ENCODE measurements around the gene ERBB4.

Gene ERBB4

GRCh38 chr2:211982162-211982561, 556.4 kb downstream of the ERBB4 start:
- no peak for DNase-seq

- DNase-seq: no peak
Observed at GRCh38 chr2:211981451-211981850, 557.2 kb downstream of the ERBB4 start.

- DNase-seq: no peak
Observed at GRCh38 chr2:211976076-211976475, 562.5 kb downstream of the ERBB4 start.

GRCh38 chr2:211967234-211967633, 571.4 kb downstream of the ERBB4 start:
- DNase-seq: no peak

GRCh38 chr2:211963969-211964368, 574.6 kb downstream of the ERBB4 start:
- DNase-seq: no peak

- no peak for DNase-seq
Observed at GRCh38 chr2:211957799-211958198, 580.8 kb downstream of the ERBB4 start.

GRCh38 chr2:211955648-211956047, 583.0 kb downstream of the ERBB4 start:
- no peak for DNase-seq

GRCh38 chr2:211948932-211949331, 589.7 kb downstream of the ERBB4 start:
- no peak for DNase-seq

GRCh38 chr2:211946960-211947359, 591.6 kb downstream of the ERBB4 start:
- DNase-seq: no peak

GRCh38 chr2:211944572-211944971, 594.0 kb downstream of the ERBB4 start:
- DNase-seq: no peak

- no peak for DNase-seq
Observed at GRCh38 chr2:211942153-211942552, 596.4 kb downstream of the ERBB4 start.

- no peak for DNase-seq
Observed at GRCh38 chr2:211941216-211941747, 597.3 kb downstream of the ERBB4 start.

GRCh38 chr2:211939177-211939576, 599.4 kb downstream of the ERBB4 start:
- no peak for DNase-seq

GRCh38 chr2:211934811-211935210, 603.8 kb downstream of the ERBB4 start:
- no peak for DNase-seq

- no peak for DNase-seq
Observed at GRCh38 chr2:211931314-211931713, 607.3 kb downstream of the ERBB4 start.

GRCh38 chr2:211930331-211930730, 608.3 kb downstream of the ERBB4 start:
- no peak for DNase-seq

GRCh38 chr2:211928201-211928600, 610.4 kb downstream of the ERBB4 start:
- DNase-seq: no peak

- no peak for DNase-seq
Observed at GRCh38 chr2:211923019-211923418, 615.6 kb downstream of the ERBB4 start.

GRCh38 chr2:211903961-211904360, 634.6 kb downstream of the ERBB4 start:
- no peak for DNase-seq

- no peak for DNase-seq
Observed at GRCh38 chr2:211901226-211901846, 637.3 kb downstream of the ERBB4 start.

GRCh38 chr2:211900518-211900917, 638.1 kb downstream of the ERBB4 start:
- DNase-seq: no peak

- DNase-seq: peak; percentile 53
Observed at GRCh38 chr2:211900000-211900399, 638.6 kb downstream of the ERBB4 start.

GRCh38 chr2:211898702-211899101, 639.9 kb downstream of the ERBB4 start:
- DNase-seq: no peak

GRCh38 chr2:211881449-211881848, 657.2 kb downstream of the ERBB4 start:
- no peak for DNase-seq

- DNase-seq: no peak
Observed at GRCh38 chr2:211879323-211879722, 659.3 kb downstream of the ERBB4 start.
